SIG-M5 treated with dmso at 0.1 percent for 504 hours (cell line): Measurements from ENCODE around the gene MAP3K3.

Experiments
- DNase-seq: peaks from one replicate; lab custom pipeline; 2025; ENCODE audit not compliant: unreplicated experiment; lab: John Stamatoyannopoulos, UW

Gene MAP3K3

GRCh38 chr17:63622574-63623390 is 565 bp downstream of the MAP3K3 start:
- DNase-seq, result peak; percentile 62

- no peak for DNase-seq
Observed at GRCh38 chr17:63623786-63624530, 1.7 kb downstream of the MAP3K3 start.

- DNase-seq, result peak; percentile 17
Observed at GRCh38 chr17:63624531-63624880, 2.3 kb downstream of the MAP3K3 start.

GRCh38 chr17:63626551-63627180 is 4.4 kb downstream of the MAP3K3 start:
- no peak for DNase-seq

- no peak for DNase-seq
Observed at GRCh38 chr17:63629627-63630026, 7.4 kb downstream of the MAP3K3 start.

- no peak for DNase-seq
Observed at GRCh38 chr17:63631062-63631461, 8.8 kb downstream of the MAP3K3 start.

GRCh38 chr17:63631626-63632025 is 9.4 kb downstream of the MAP3K3 start:
- no peak for DNase-seq

GRCh38 chr17:63633742-63634141 is 11.5 kb downstream of the MAP3K3 start:
- no peak for DNase-seq

- no peak for DNase-seq
Observed at GRCh38 chr17:63634163-63634562, 11.9 kb downstream of the MAP3K3 start.

- no peak for DNase-seq
Observed at GRCh38 chr17:63634816-63635215, 12.6 kb downstream of the MAP3K3 start.

GRCh38 chr17:63635290-63635689 is 13.1 kb downstream of the MAP3K3 start:
- DNase-seq, result no peak

- no peak for DNase-seq
Observed at GRCh38 chr17:63635787-63636186, 13.6 kb downstream of the MAP3K3 start.

- no peak for DNase-seq
Observed at GRCh38 chr17:63639125-63639524, 16.9 kb downstream of the MAP3K3 start.

- DNase-seq, result no peak
Observed at GRCh38 chr17:63640038-63640437, 17.8 kb downstream of the MAP3K3 start.

GRCh38 chr17:63641692-63642448 is 19.7 kb downstream of the MAP3K3 start:
- DNase-seq, result peak; percentile 88

- peak; percentile 36 for DNase-seq
Observed at GRCh38 chr17:63644846-63645245, 22.6 kb downstream of the MAP3K3 start.

- peak; percentile 55 for DNase-seq
Observed at GRCh38 chr17:63645775-63646487, 23.7 kb downstream of the MAP3K3 start.

GRCh38 chr17:63646488-63646806 is 24.2 kb downstream of the MAP3K3 start:
- DNase-seq, result peak; percentile 91

GRCh38 chr17:63647065-63647725 is 25.0 kb downstream of the MAP3K3 start:
- no peak for DNase-seq

- no peak for DNase-seq
Observed at GRCh38 chr17:63647936-63648335, 25.7 kb downstream of the MAP3K3 start.
